Suprapubic skin (tissue), 3 donors: ENCODE measurements around the gene KDM4B.

Experiments used
- CTCF ChIP-seq, 2 donors: fragments of 200-600 bp in 1 of 2; fragments of 450-650 bp in 1 of 2; sonication (generic) in 1 of 2; IDR thresholded peaks; one replicate each; pipeline ENCODE4 v1.5.1; 2016 to 2019; ENCODE audit warnings: antibody characterized with exemption in 2 of 2, mild to moderate bottlenecking in 1 of 2, moderate library complexity in 1 of 2
- EP300 ChIP-seq: sonication (generic); formaldehyde crosslinking; IDR thresholded peaks from one replicate; pipeline ENCODE4 v1.6.1; 2017; ENCODE audit warnings: antibody characterized with exemption
- POLR2A ChIP-seq, 2 donors: fragments of 450-650 bp; IDR thresholded peaks; one replicate each; pipeline ENCODE4 v1.6.1; 2017; ENCODE audit warnings: antibody characterized with exemption in 2 of 2, mild to moderate bottlenecking in 2 of 2, moderate library complexity in 2 of 2

- TF ChIP-seq CTCF (IDR thresholded peaks at IDR 0.05), result no peak
- TF ChIP-seq EP300, result no peak
- TF ChIP-seq POLR2A (IDR thresholded peaks at IDR 0.05), result no peak
Observed at GRCh38 chr19:5067678-5068077, 98.8 kb downstream of the KDM4B start.
